Peyer's patch (tissue), 4 donors: Measurements from ENCODE around the gene ZNHIT2. TPM values are rescaled to one million over a fixed set of nuclear protein-coding genes. Genes with fewer than 3 reads are reported as not detected.

Source experiments
- DNase-seq, 3 donors: peaks; one replicate each; pipeline ENCODE4 v3.0.0-alpha.2; 2017 to 2019
- H3K27ac ChIP-seq, 4 donors: fragments of 200-600 bp; sonication (generic); one replicate each; pipeline ENCODE4 v1.5.1; 2016 to 2019
- H3K27me3 ChIP-seq, 2 donors: fragments of 200-600 bp; sonication (generic); one replicate each; pipeline ENCODE4 v1.5.1; 2019
- H3K36me3 ChIP-seq, 3 donors: fragments of 200-600 bp; sonication (generic); one replicate each; pipeline ENCODE4 v1.5.1; 2016 to 2019
- H3K4me1 ChIP-seq, 4 donors: fragments of 200-600 bp; sonication (generic); one replicate each; pipeline ENCODE4 v1.5.1; 2016 to 2019
- H3K4me3 ChIP-seq, 4 donors: fragments of 200-600 bp; sonication (generic); 1 replicate in 3 of 4; 2 replicates in 1 of 4; pipeline ENCODE4 v1.5.1; 2016 to 2019; ENCODE audit warnings: mild to moderate bottlenecking in 1 of 4
- H3K9me3 ChIP-seq, 4 donors: fragments of 200-600 bp; sonication (generic); one replicate each; pipeline ENCODE4 v1.5.1; 2016 to 2019; ENCODE audit warnings: mild to moderate bottlenecking in 1 of 4
- CTCF ChIP-seq, 6 experiments: fragments of 450-650 bp in 4 of 6; fragments of 200-600 bp in 2 of 6; sonication (generic) in 1 of 6; IDR thresholded peaks; one replicate each; pipeline ENCODE4 v1.5.1; 2017 to 2019; ENCODE audit warnings: antibody characterized with exemption in 6 of 6, mild to moderate bottlenecking in 3 of 6, moderate library complexity in 1 of 6
- POLR2A ChIP-seq, 2 donors: fragments of 450-650 bp; IDR thresholded peaks; one replicate each; pipeline ENCODE4 v1.5.1; 2017; ENCODE audit warnings: antibody characterized with exemption in 2 of 2, mild to moderate bottlenecking in 2 of 2, moderate library complexity in 2 of 2
- total RNA-seq, 4 donors: library from RNA; depleted of rRNA; stranded (reverse); fragments of >200 nt; gene quantifications; one replicate each; pipeline ENCODE4 v1.1.0, GENCODE V29; 2016

Gene ZNHIT2
- total RNA-seq, 4 donors from 2014 or later: 8.7 to 20.6 (median 13.8) TPM

- H3K4me3 ChIP-seq: no peak overlapping the region
- peak overlapping the region; percentile 13 to 93 (median 73) for H3K27ac ChIP-seq
- TF ChIP-seq CTCF (IDR thresholded peaks at IDR 0.05) (no peak), POLR2A (IDR thresholded peaks at IDR 0.05) (no peak)
- H3K27me3 ChIP-seq: no peaks in the 10 kb centered on the region
- no peak for DNase-seq
- H3K4me1 ChIP-seq: peaks cover 6 to 42% (median 27%) of the 10 kb centered on the region in 4 donors
- peaks cover 0 to 24% (median 0%) of the 10 kb centered on the region in 3 donors for H3K36me3 ChIP-seq
- no peaks in the 10 kb centered on the region for H3K9me3 ChIP-seq
Measured at GRCh38 chr11:65118097-65118837, 766 bp upstream of the ZNHIT2 start.

- H3K9me3 ChIP-seq: no peaks in the 10 kb centered on the region
- TF ChIP-seq POLR2A (IDR thresholded peaks at IDR 0.05) (no peak), CTCF (IDR thresholded peaks at IDR 0.05) (no peak)
- no peaks in the 10 kb centered on the region for H3K27me3 ChIP-seq
- peak; percentile 36 to 69 (median 65) for DNase-seq
- peak overlapping the region; percentile 68 to 97 (median 82) for H3K4me3 ChIP-seq
- peak overlapping the region; percentile 76 to 93 (median 80) for H3K27ac ChIP-seq
- peaks cover 0 to 24% (median 0%) of the 10 kb centered on the region in 3 donors for H3K36me3 ChIP-seq
- peaks cover 12 to 49% (median 32%) of the 10 kb centered on the region in 4 donors for H3K4me1 ChIP-seq
Measured at GRCh38 chr11:65116370-65117205, 913 bp downstream of the ZNHIT2 start.

- Histone ChIP-seq H3K4me1 (peaks cover 12 to 50% (median 29%) of the 10 kb centered on the region in 4 donors), H3K4me3 (no peak overlapping the region), H3K27me3 (no peaks in the 10 kb centered on the region), H3K27ac (peak overlapping the region in 1 of 4 donors; percentile 93), H3K9me3 (no peaks in the 10 kb centered on the region), H3K36me3 (peaks cover 0 to 19% (median 0%) of the 10 kb centered on the region in 3 donors)
- no peak for DNase-seq
- TF ChIP-seq POLR2A (IDR thresholded peaks at IDR 0.05): no peak
- no peak for TF ChIP-seq CTCF (IDR thresholded peaks at IDR 0.05)
Measured at GRCh38 chr11:65115361-65116082, 2.0 kb downstream of the ZNHIT2 start.

- Histone ChIP-seq H3K4me1 (peaks cover 11 to 48% (median 30%) of the 10 kb centered on the region in 4 donors), H3K27me3 (no peaks in the 10 kb centered on the region), H3K4me3 (no peak overlapping the region), H3K9me3 (no peaks in the 10 kb centered on the region), H3K36me3 (peaks cover 0 to 11% (median 0%) of the 10 kb centered on the region in 3 donors), H3K27ac (no peak overlapping the region)
- no peak for TF ChIP-seq POLR2A (IDR thresholded peaks at IDR 0.05)
- TF ChIP-seq CTCF (IDR thresholded peaks at IDR 0.05): no peak
- DNase-seq: no peak
Measured at GRCh38 chr11:65114538-65115171, 2.8 kb downstream of the ZNHIT2 start.

GRCh38 chr11:65113839-65114238 is 3.7 kb downstream of the ZNHIT2 start:
- H3K4me1 ChIP-seq: peaks cover 11 to 48% (median 30%) of the 10 kb centered on the region in 4 donors
- no peak overlapping the region for H3K4me3 ChIP-seq

More at GRCh38 chr11:65113839-65114238, 3.7 kb downstream of the ZNHIT2 start:
- H3K27ac ChIP-seq: no peak overlapping the region
- no peaks in the 10 kb centered on the region for H3K9me3 ChIP-seq
- H3K27me3 ChIP-seq: no peaks in the 10 kb centered on the region
- no peak for DNase-seq
- no peak for TF ChIP-seq POLR2A (IDR thresholded peaks at IDR 0.05)
- no peak for TF ChIP-seq CTCF (IDR thresholded peaks at IDR 0.05)
- H3K36me3 ChIP-seq: peaks cover 0 to 11% (median 0%) of the 10 kb centered on the region in 3 donors
